GM12878 (cell line): ENCODE measurements around the gene SRSF3. TPM values are rescaled to one million over a fixed set of nuclear protein-coding genes. Genes with fewer than 3 reads are reported as not detected.

Source experiments
- ATAC-seq: fragments of 200-7000 bp; cut with Tn5 transposase; 3 replicates; pipeline ENCODE4 v1.9.1; 2020; ENCODE audit warnings: mild to moderate bottlenecking, moderate library complexity
- BruUV-seq: library from RNA; stranded (reverse); fragments of 400-500 nt; replicated peaks from 2 replicates; lab custom pipeline; 2021; lab: Mats Ljungman, UMichigan
- CTCF ChIA-PET: fragments of 300-600 bp; sonication (Branson Sonifier 250); formaldehyde crosslinking; extraction: SDS; loops from one replicate; lab custom pipeline; 2021; ENCODE audit warnings: inconsistent platforms; lab: Yijun Ruan, JAX
- POLR2A ChIA-PET: fragments of 350-600 bp; formaldehyde crosslinking; extraction: SDS; loops from one replicate; lab custom pipeline; 2021; ENCODE audit warnings: inconsistent platforms; lab: Charles Lee
- RAD21 ChIA-PET: fragments of 300-600 bp; sonication (Branson Sonifier 250); formaldehyde crosslinking; loops from one replicate; lab custom pipeline; 2023; ENCODE audit warnings: antibody characterized with exemption; ENCODE audit not compliant: unreplicated experiment; lab: Charles Lee
- SMC1A ChIA-PET: fragments of 300-600 bp; sonication (Branson Sonifier 250); formaldehyde crosslinking; loops from one replicate; lab custom pipeline; 2023; ENCODE audit not compliant: unreplicated experiment, uncharacterized antibody; lab: Charles Lee
- DNase-seq: peaks from one replicate; pipeline ENCODE4 v3.0.0-alpha.2; 2011; ENCODE audit warnings: low read depth, low spot score
- FAIRE-seq: peaks from 3 replicates; lab custom pipeline; 2011; peaks lifted over from hg19 to GRCh38; lab: Jason Lieb, UNC
- H2AFZ ChIP-seq: 2 replicates; pipeline ENCODE4 v1.6.0; 2011; ENCODE audit warnings: low read depth, low read length, control low read depth; ENCODE audit not compliant: control insufficient read depth
- H3K27ac ChIP-seq: 2 replicates; pipeline ENCODE4 v1.5.1; 2011; ENCODE audit warnings: control low read depth; ENCODE audit not compliant: control insufficient read depth, insufficient read depth
- H3K27me3 ChIP-seq, 2 experiments: replicated peaks in 1 of 2; 2 replicates each; pipeline versions ENCODE4 v1.6.0 to v1.6.1; 2011; ENCODE audit warnings: low read length in 1 of 2; ENCODE audit not compliant: control insufficient read depth in 2 of 2, insufficient read depth in 2 of 2
- H3K36me3 ChIP-seq, 2 experiments: 2 replicates each; pipeline ENCODE4 v1.5.1; 2011; ENCODE audit warnings: low read length in 1 of 2; ENCODE audit not compliant: control insufficient read depth in 2 of 2, insufficient read depth in 2 of 2
- H3K4me1 ChIP-seq: 2 replicates; pipeline ENCODE4 v1.6.1; 2011; ENCODE audit warnings: mild to moderate bottlenecking, low read length, moderate library complexity, mixed read lengths; ENCODE audit not compliant: control insufficient read depth, insufficient read depth
- H3K4me2 ChIP-seq: 2 replicates; pipeline ENCODE4 v1.6.0; 2011; ENCODE audit warnings: control low read depth; ENCODE audit not compliant: control insufficient read depth, insufficient read depth
- H3K4me3 ChIP-seq: fragments of 200-600 bp; sonication (generic); 2 replicates; pipeline ENCODE4 v1.5.1; 2016
- H3K79me2 ChIP-seq: 2 replicates; pipeline ENCODE4 v1.6.0; 2011; ENCODE audit warnings: low read length; ENCODE audit not compliant: control insufficient read depth, insufficient read depth
- H3K9ac ChIP-seq: 2 replicates; pipeline ENCODE4 v1.8.0; 2011; ENCODE audit warnings: low read length, control low read depth, mixed read lengths; ENCODE audit not compliant: control insufficient read depth, insufficient read depth
- H3K9me3 ChIP-seq: replicated peaks from 3 replicates; pipeline ENCODE4 v1.5.1; 2011; ENCODE audit warnings: mild to moderate bottlenecking, low read length; ENCODE audit not compliant: control insufficient read depth, insufficient read depth
- H4K20me1 ChIP-seq: 2 replicates; pipeline ENCODE4 v1.6.0; 2011; ENCODE audit not compliant: control insufficient read depth, insufficient read depth
- CHD4 ChIP-seq: fragments of 200-600 bp; sonication (generic); IDR thresholded peaks from 2 replicates; pipeline ENCODE4 v1.6.1; 2016; ENCODE audit warnings: mild to moderate bottlenecking
- CREB1 ChIP-seq: IDR thresholded peaks from 2 replicates; pipeline ENCODE4 v1.6.1; 2012; ENCODE audit warnings: low read depth, mild to moderate bottlenecking, inconsistent platforms
- EGR1 ChIP-seq, 2 experiments: IDR thresholded peaks; 1 replicate in 1 of 2; 2 replicates in 1 of 2; pipeline ENCODE4 v1.6.1; 2011 to 2012; ENCODE audit warnings: low read depth in 2 of 2, low read length in 2 of 2, borderline replicate concordance in 1 of 2, mild to moderate bottlenecking in 1 of 2, moderate library complexity in 1 of 2
- ETV6 ChIP-seq, 2 experiments: fragments of 450-650 bp in 1 of 2; IDR thresholded peaks in 1 of 2; conservative IDR thresholded peaks in 1 of 2; 2 replicates each; pipeline ENCODE4 v1.6.1; 2014; ENCODE audit warnings: antibody characterized with exemption in 1 of 2, borderline replicate concordance in 1 of 2, low read depth in 1 of 2, mild to moderate bottlenecking in 1 of 2, moderate library complexity in 1 of 2
- IKZF2 ChIP-seq, 2 experiments: fragments of 450-650 bp; IDR thresholded peaks; 2 replicates each; pipeline ENCODE4 v1.6.1; 2017; ENCODE audit warnings: mild to moderate bottlenecking in 2 of 2, moderate library complexity in 2 of 2
- KLF5 ChIP-seq: fragments of 450-650 bp; IDR thresholded peaks from 2 replicates; pipeline ENCODE4 v1.6.1; 2014; ENCODE audit warnings: mild to moderate bottlenecking; ENCODE audit not compliant: partially characterized antibody
- NFIC ChIP-seq: IDR thresholded peaks from 2 replicates; pipeline ENCODE4 v1.6.1; 2012; ENCODE audit warnings: low read depth, mild to moderate bottlenecking, inconsistent platforms, low read length, moderate library complexity
- PRDM15 ChIP-seq: fragments of 450-650 bp; formaldehyde crosslinking; IDR thresholded peaks from 2 replicates; pipeline ENCODE4 v1.4.0; 2020; ENCODE audit warnings: mild to moderate bottlenecking, moderate library complexity
- RAD21 ChIP-seq: IDR thresholded peaks from 2 replicates; pipeline ENCODE4 v1.6.1; 2011; ENCODE audit warnings: mild to moderate bottlenecking, low read depth, low read length, moderate library complexity; ENCODE audit not compliant: insufficient read depth
- SMAD1 ChIP-seq: fragments of 450-650 bp; IDR thresholded peaks from 2 replicates; pipeline ENCODE4 v1.6.1; 2018; ENCODE audit warnings: mild to moderate bottlenecking, low read depth; ENCODE audit not compliant: partially characterized antibody
- SMAD5 ChIP-seq: IDR thresholded peaks from 2 replicates; pipeline ENCODE4 v1.6.1; 2016; ENCODE audit warnings: antibody characterized with exemption, low read depth
- STAT3 ChIP-seq: IDR thresholded peaks from 2 replicates; pipeline ENCODE4 v1.6.1; 2011; ENCODE audit warnings: low read depth, low read length, improper control_type of control experiment
- TCF7 ChIP-seq: IDR thresholded peaks from 2 replicates; pipeline ENCODE4 v1.6.1; 2014; ENCODE audit warnings: antibody characterized with exemption, borderline replicate concordance
- ZNF384 ChIP-seq: IDR thresholded peaks from 2 replicates; pipeline ENCODE4 v1.6.1; 2012; ENCODE audit warnings: low read depth, mild to moderate bottlenecking, low read length, improper control_type of control experiment, borderline replicate concordance
- WGBS: methylation state at CpG from one replicate; pipeline ENCODE4 v1.1.6; 2016; ENCODE audit warnings: low lambda C conversion rate; ENCODE audit not compliant: insufficient replicate concordance, insufficient coverage; ENCODE audit errors: missing lambda C conversion rate; 5-methylcytosine and 5-hydroxymethylcytosine counted together
- in situ Hi-C: fragments of 300-500 bp; cut with MboI; formaldehyde crosslinking; loops from 9 replicates; pipeline ENCODE4 v1.14.3; 2018; ENCODE audit warnings: mixed read lengths
- intact Hi-C: fragments of 100-400 bp; cut with micrococcal nuclease; formaldehyde crosslinking; loops from one replicate; pipeline ENCODE4 v1.14.2; 2022; ENCODE audit not compliant: unreplicated experiment
- polyA plus RNA-seq, 11 experiments: library from polyadenylated mRNA; depleted of rRNA in 4 of 11; unstranded in 6 of 11; stranded (reverse) in 5 of 11; fragments of >200 nt; fragmentation: Nextera tagmentation in 4 of 11; fragmentation: Illumina TruSeq in 1 of 11; extraction: Ambion mirVana in 4 of 11; extraction: Trizol in 1 of 11; gene quantifications; 1 replicate in 1 of 11; 2 replicates in 10 of 11; pipeline versions ENCODE4 v1.2.1 to v1.2.3, GENCODE V29; 2011 to 2016; ENCODE audit warnings: inconsistent platforms in 2 of 11, missing spikeins in 2 of 11, low read depth in 1 of 11
- total RNA-seq, 4 experiments: library from RNA; depleted of rRNA in 3 of 4; stranded (reverse); fragments of >200 nt in 3 of 4; fragmentation: Illumina TruSeq in 1 of 4; extraction: Trizol in 1 of 4; gene quantifications; 2 replicates each; pipeline versions ENCODE4 v1.2.1 to v1.2.3, GENCODE V29; 2013 to 2021
- TF ChIP-seq, protein P1 (sequence below): IDR thresholded peaks from 2 replicates; pipeline ENCODE4 v1.6.1; 2012; ENCODE audit warnings: low read depth, low read length, improper control_type of control experiment
- TF ChIP-seq, protein P2 (sequence below): fragments of 450-650 bp; formaldehyde crosslinking; IDR thresholded peaks from 2 replicates; pipeline ENCODE4 v1.5.0; 2022; ENCODE audit warnings: mild to moderate bottlenecking, missing genetic modification characterization

SRSF3 gene
- total and polyA plus RNA-seq, 10 of the 15 experiments (the other 5 are each of a cell fraction or from before 2014, with no cell fraction given): 195 to 1,377 (median 493) TPM

DNA sequence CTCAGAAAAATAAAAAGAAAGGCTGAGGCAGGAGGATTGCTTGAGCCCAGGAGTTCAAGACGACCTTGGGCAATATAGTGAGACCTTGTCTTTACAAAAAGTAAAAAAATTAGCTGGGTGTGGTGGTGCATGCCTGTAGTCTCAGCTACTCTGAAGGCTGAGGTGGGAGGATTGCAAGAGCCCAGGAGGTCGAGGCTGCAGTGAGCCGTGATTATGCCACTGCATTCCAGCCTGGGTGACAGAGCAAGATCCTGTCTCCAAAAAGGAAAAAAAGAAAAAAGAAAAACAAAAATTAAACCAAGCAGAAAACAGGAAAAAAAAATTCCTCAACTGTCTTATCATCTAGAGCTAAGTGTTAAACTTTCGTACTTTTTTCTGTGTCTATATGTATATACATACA is 12.4 kb upstream of the SRSF3 start:
- Histone ChIP-seq H3K9me3 (no peaks in the 10 kb centered on the region), H3K4me3 (no peak overlapping the region), H3K27ac (no peak overlapping the region), H3K9ac (no peak overlapping the region), H3K4me2 (no peak overlapping the region), H2AFZ (no peak overlapping the region), H3K27me3 (no peaks in the 10 kb centered on the region; a peak in 1 of 4 replicates), H4K20me1 (no peaks in the 10 kb centered on the region), H3K4me1 (0 out of 2 replicates have a peak, but pooled peaks cover 4% of the 10 kb centered on the region), H3K79me2 (no peaks in the 10 kb centered on the region), H3K36me3 (no peaks in the 10 kb centered on the region)
- FAIRE-seq (no peak), DNase-seq (no peak), ATAC-seq (no peak)
- ChIA-PET SMC1A (interaction anchor here (0.9 to 1.5 kb wide), 5 partner anchors 9 to 158 kb away, joined by 3 to 5 read pairs (median 3); no protein-coding TSS in a partner anchor), CTCF (interaction anchor here (0.7 to 1.1 kb wide), 3 partner anchors 158 to 253 kb away, joined by 3 to 4 read pairs (median 3); no protein-coding TSS in a partner anchor), POLR2A (interaction anchor here (0.6 kb wide), 1 partner anchor 15 kb away, joined by 5 read pairs; no protein-coding TSS in a partner anchor), RAD21 (interaction anchor here (1.6 kb wide), 1 partner anchor 158 kb away, joined by 3 read pairs; no protein-coding TSS in a partner anchor)
- intact Hi-C loops (no loop called here), in situ Hi-C loops (no loop called here)
- BruUV-seq: no TSS peak
- 76% methylated on average over 4 of the region's 4 CpGs for WGBS
- TF ChIP-seq EGR1 (IDR thresholded peaks at IDR 0.05; ENCODE audit: borderline replicate concordance in 1 of 2, low read depth in 2 of 2, low read length in 2 of 2): no peak
- no peak for TF ChIP-seq SMAD5
- TF ChIP-seq CHD4: no peak
- TF ChIP-seq STAT3: no peak
- TF ChIP-seq, protein P1, sequence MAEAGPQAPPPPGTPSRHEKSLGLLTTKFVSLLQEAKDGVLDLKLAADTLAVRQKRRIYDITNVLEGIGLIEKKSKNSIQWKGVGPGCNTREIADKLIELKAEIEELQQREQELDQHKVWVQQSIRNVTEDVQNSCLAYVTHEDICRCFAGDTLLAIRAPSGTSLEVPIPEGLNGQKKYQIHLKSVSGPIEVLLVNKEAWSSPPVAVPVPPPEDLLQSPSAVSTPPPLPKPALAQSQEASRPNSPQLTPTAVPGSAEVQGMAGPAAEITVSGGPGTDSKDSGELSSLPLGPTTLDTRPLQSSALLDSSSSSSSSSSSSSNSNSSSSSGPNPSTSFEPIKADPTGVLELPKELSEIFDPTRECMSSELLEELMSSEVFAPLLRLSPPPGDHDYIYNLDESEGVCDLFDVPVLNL: no peak
- TF ChIP-seq SMAD1: no peak
- TF ChIP-seq ZNF384: no peak
- TF ChIP-seq, protein P2, sequence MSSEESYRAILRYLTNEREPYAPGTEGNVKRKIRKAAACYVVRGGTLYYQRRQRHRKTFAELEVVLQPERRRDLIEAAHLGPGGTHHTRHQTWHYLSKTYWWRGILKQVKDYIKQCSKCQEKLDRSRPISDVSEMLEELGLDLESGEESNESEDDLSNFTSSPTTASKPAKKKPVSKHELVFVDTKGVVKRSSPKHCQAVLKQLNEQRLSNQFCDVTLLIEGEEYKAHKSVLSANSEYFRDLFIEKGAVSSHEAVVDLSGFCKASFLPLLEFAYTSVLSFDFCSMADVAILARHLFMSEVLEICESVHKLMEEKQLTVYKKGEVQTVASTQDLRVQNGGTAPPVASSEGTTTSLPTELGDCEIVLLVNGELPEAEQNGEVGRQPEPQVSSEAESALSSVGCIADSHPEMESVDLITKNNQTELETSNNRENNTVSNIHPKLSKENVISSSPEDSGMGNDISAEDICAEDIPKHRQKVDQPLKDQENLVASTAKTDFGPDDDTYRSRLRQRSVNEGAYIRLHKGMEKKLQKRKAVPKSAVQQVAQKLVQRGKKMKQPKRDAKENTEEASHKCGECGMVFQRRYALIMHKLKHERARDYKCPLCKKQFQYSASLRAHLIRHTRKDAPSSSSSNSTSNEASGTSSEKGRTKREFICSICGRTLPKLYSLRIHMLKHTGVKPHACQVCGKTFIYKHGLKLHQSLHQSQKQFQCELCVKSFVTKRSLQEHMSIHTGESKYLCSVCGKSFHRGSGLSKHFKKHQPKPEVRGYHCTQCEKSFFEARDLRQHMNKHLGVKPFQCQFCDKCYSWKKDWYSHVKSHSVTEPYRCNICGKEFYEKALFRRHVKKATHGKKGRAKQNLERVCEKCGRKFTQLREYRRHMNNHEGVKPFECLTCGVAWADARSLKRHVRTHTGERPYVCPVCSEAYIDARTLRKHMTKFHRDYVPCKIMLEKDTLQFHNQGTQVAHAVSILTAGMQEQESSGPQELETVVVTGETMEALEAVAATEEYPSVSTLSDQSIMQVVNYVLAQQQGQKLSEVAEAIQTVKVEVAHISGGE (CRISPR knock-in tag): no peak
- no peak for TF ChIP-seq IKZF2 (IDR thresholded peaks at IDR 0.05)
- no peak for TF ChIP-seq TCF7
- TF ChIP-seq CREB1: no peak
- TF ChIP-seq PRDM15 (CRISPR knock-in tag): no peak
- no peak for TF ChIP-seq RAD21
- TF ChIP-seq ETV6 (conservative IDR thresholded peaks at IDR 0.05 in 1 of 2, IDR thresholded peaks at IDR 0.05 in 1 of 2; ENCODE audit: borderline replicate concordance in 1 of 2, low read depth in 1 of 2): no peak
- no peak for TF ChIP-seq KLF5
- no peak for TF ChIP-seq NFIC
